GF-D8 (cell line): ENCODE data around the gene AKAP8.
"Not testable (repeated sequence)": the region's sequence is repeated elsewhere in the genome, so short reads cannot be mapped to it uniquely, and the experiment has no call there.

ENCODE experiments used
- DNase-seq: peaks from one replicate; lab custom pipeline; 2025; lab: John Stamatoyannopoulos, UW

Gene AKAP8

GRCh38 chr19:15373644-15374043 lies 5.9 kb downstream of the AKAP8 start:
- DNase-seq = no peak

DNA sequence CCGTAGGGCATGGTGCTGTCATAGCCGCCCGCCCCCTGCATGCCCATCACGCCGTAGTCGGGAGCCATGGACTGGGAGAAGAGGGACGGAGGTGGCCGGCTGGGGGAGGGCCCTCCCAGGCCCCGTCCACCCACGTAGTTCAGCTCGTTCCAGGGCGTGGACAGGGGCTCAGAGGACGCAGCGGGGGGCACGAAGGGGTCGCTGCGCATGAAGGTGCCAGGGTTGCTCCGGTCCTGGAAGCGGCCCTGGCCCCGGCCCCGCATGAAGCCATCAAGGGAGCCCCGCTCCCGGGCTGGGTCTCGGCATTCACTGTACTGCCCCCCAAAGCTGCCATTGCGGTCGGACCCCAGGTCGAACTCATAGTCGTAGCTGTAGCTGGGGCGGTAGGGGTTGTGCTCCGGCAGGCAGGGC lies 6.7 kb downstream of the AKAP8 start:
- DNase-seq = no peak

- no peak for DNase-seq
Observed at GRCh38 chr19:15372470-15372869, 7.1 kb downstream of the AKAP8 start.

GRCh38 chr19:15371786-15372380 lies 7.7 kb downstream of the AKAP8 start:
- DNase-seq = no peak

- DNase-seq = no peak
Observed at GRCh38 chr19:15371119-15371518, 8.5 kb downstream of the AKAP8 start.

- no peak for DNase-seq
Observed at GRCh38 chr19:15369594-15369891, 10.0 kb downstream of the AKAP8 start.

- DNase-seq = no peak
Observed at GRCh38 chr19:15368798-15369593, 10.6 kb downstream of the AKAP8 start.

- DNase-seq = no peak
Observed at GRCh38 chr19:15368051-15368632, 11.4 kb downstream of the AKAP8 start.

- no peak for DNase-seq
Observed at GRCh38 chr19:15367439-15367838, 12.1 kb downstream of the AKAP8 start.

GRCh38 chr19:15365264-15365663 lies 14.3 kb downstream of the AKAP8 start:
- no peak for DNase-seq

DNA sequence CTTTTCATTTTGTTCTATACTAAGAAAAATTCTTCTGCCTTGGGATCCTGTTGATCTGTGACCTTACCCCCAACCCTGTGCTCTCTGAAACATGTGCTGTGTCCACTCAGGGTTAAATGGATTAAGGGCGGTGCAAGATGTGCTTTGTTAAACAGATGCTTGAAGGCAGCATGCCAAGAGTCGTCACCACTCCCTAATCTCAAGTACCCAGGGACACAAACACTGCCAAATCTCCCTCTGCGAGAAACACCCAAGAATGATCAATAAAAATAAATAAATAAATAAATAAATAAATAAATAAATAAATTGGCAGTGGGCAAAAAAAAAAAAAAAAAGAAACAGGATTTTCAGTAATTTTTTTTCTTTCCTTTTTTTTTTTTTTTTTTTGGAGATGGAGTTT lies 15.8 kb downstream of the AKAP8 start:
- DNase-seq = not testable (repeated sequence)

DNA sequence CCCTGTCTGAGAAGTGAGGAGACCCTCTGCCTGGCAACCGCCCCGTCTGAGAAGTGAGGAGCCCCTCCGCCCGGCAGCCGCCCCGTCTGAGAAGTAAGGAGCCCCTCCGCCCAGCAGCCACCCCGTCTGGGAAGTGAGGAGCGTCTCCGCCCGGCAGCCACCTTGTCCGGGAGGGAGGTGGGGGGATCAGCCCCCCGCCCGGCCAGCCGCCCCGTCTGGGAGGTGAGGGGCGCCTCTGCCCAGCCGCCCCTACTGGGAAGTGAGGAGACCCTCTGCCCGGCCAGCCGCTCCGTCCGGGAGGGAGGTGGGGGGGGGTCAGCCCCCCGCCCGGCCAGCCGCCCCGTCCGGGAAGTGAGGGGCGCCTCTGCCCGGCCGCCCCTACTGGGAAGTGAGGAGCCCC lies 16.5 kb downstream of the AKAP8 start:
- not testable (repeated sequence) for DNase-seq

- not testable (repeated sequence) for DNase-seq
Observed at GRCh38 chr19:15360015-15360414, 19.6 kb downstream of the AKAP8 start.

DNA sequence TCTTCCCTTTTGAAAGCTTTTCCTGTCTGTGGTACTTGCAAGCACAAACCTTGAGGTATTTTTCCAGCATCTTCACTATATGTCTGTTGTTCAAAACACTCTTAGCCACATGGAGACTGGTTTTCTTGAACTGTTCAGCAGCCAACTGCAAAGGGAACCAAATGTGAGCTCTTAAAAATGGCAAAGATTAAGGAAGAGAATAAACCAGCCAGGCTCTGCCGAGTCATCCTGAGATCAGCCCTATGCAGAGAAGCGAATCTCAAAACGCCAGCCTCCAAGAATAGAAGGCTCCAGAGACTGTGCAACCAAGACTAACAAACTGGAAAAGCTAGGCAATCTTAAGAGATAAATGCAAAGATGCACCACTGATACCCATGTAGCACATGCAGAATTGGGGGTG lies 20.7 kb downstream of the AKAP8 start:
- no peak for DNase-seq

DNA sequence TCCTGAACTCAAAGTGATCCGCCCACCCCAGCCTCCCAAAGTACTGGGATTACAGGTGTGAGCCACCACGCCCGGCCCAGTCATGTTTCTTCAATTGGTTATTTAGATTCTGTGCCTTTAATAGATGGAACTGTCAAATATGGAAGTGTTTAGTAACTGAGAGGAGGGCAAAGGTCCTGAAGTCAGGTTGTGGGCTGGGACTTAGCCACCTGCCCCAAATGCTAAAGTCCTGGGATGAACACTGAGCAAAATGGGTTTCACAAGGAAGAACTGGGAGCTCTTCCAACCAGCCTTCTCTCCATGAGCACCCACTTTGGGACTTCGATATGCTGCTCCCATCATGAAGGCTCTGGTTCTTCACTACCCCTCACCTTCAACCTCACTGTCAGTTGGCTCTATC lies 21.7 kb downstream of the AKAP8 start:
- no peak for DNase-seq

GRCh38 chr19:15354566-15355296 lies 24.9 kb downstream of the AKAP8 start:
- no peak for DNase-seq

- no peak for DNase-seq
Observed at GRCh38 chr19:15353908-15354307, 25.7 kb downstream of the AKAP8 start.

- not testable (repeated sequence) for DNase-seq
Observed at GRCh38 chr19:15352535-15352934, 27.1 kb downstream of the AKAP8 start.

GRCh38 chr19:15341328-15341727 lies 38.3 kb downstream of the AKAP8 start:
- not testable (repeated sequence) for DNase-seq

DNA sequence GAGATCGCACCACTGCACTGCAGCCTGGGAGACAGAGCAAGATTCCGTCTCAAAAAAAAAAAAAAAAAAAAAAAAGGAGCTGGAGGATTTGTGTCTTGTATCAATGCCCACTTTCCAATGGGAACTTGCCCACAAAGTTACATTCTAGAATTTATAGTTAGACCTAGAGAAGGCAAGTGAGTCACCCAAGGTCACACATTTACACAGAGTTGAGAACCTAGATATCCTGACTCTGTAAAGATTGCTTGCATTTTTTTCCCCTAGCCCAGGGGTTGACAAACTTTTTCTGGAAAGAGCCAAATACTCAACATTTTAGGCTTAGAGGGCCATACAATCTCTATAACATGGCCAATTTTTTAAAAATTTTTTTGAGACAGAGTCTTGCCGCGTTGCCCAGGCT lies 39.5 kb downstream of the AKAP8 start:
- DNase-seq = no peak

GRCh38 chr19:15337202-15337601 lies 42.4 kb downstream of the AKAP8 start:
- no peak for DNase-seq

DNA sequence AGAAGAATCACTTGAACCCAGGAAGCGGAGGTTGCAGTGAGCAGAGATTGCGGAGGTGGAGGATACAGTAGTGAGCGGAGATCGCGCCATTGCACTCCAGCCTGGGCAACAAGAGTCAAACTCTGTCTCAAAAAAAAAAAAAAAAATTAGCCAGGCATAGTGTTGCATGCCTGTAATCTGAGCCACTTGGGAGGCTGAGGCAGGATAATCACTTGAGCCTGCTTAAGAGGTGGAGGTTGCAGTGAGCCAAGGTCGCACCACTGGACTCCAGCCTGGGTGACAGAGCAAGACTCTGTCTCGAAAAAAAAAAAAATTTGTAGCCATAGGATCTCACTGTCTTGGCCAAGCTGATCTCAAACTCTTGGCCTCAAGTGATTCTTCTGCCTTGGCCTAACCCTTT lies 43.6 kb downstream of the AKAP8 start:
- not testable (repeated sequence) for DNase-seq
